CD14-positive monocyte (primary cell): ENCODE measurements around the gene RNF130. TPM values are rescaled to one million over a fixed set of nuclear protein-coding genes. Genes with fewer than 3 reads are reported as not detected.

Experiments used
- DNase-seq, 3 donors: peaks; one replicate each; pipeline ENCODE4 v3.0.0-alpha.2; 2011 to 2022
- H2AFZ ChIP-seq: 2 replicates; pipeline ENCODE4 v1.6.0; 2012; ENCODE audit warnings: mild to moderate bottlenecking, low read depth, low read length, inconsistent platforms; ENCODE audit not compliant: insufficient read depth, poor library complexity, severe bottlenecking
- H3K27ac ChIP-seq, 2 donors: 1 replicate in 1 of 2; 2 replicates in 1 of 2; pipeline ENCODE4 v1.5.1; 2012 to 2013; ENCODE audit warnings: low read length in 2 of 2, control low read depth in 1 of 2, inconsistent platforms in 1 of 2, low read depth in 1 of 2, mild to moderate bottlenecking in 1 of 2
- H3K27me3 ChIP-seq, 2 donors: one replicate each; pipeline versions ENCODE4 v1.6.0 to v1.6.1; 2011 to 2013; ENCODE audit warnings: low read length in 2 of 2; ENCODE audit not compliant: control insufficient read depth in 2 of 2, insufficient read depth in 2 of 2
- H3K36me3 ChIP-seq, 2 donors: replicated peaks in 1 of 2; 1 replicate in 1 of 2; 2 replicates in 1 of 2; pipeline versions ENCODE4 v1.5.1 to v1.6.1; 2012 to 2013; ENCODE audit warnings: low read length in 2 of 2, control low read depth in 1 of 2, inconsistent platforms in 1 of 2, mild to moderate bottlenecking in 1 of 2; ENCODE audit not compliant: insufficient read depth in 2 of 2, control insufficient read depth in 1 of 2
- H3K4me1 ChIP-seq, 2 donors: 1 replicate in 1 of 2; 2 replicates in 1 of 2; pipeline versions ENCODE4 v1.5.1 to v1.6.1; 2012 to 2013; ENCODE audit warnings: low read length in 2 of 2, control low read depth in 1 of 2, inconsistent platforms in 1 of 2, mild to moderate bottlenecking in 1 of 2, moderate library complexity in 1 of 2; ENCODE audit not compliant: insufficient read depth in 2 of 2, control insufficient read depth in 1 of 2
- H3K4me2 ChIP-seq: replicated peaks from 2 replicates; pipeline ENCODE3; 2012; ENCODE audit warnings: low read length, moderate library complexity, mild to moderate bottlenecking; ENCODE audit not compliant: poor library complexity, severe bottlenecking; ENCODE audit errors: extremely low read depth
- H3K4me3 ChIP-seq, 3 experiments: fragments of 200-600 bp in 1 of 3; sonication (generic) in 1 of 3; replicated peaks in 1 of 3; 1 replicate in 2 of 3; 2 replicates in 1 of 3; pipeline ENCODE4 v1.5.1; 2011 to 2013; ENCODE audit warnings: low read length in 3 of 3, mild to moderate bottlenecking in 3 of 3, control low read depth in 2 of 3, low read depth in 2 of 3, inconsistent platforms in 1 of 3, moderate library complexity in 1 of 3
- H3K79me2 ChIP-seq: 2 replicates; pipeline ENCODE4 v1.6.0; 2012; ENCODE audit warnings: mild to moderate bottlenecking, control low read depth, inconsistent platforms, low read length, moderate library complexity; ENCODE audit not compliant: insufficient read depth
- H3K9ac ChIP-seq: 2 replicates; pipeline ENCODE4 v1.6.0; 2017; ENCODE audit warnings: low read length, mild to moderate bottlenecking; ENCODE audit not compliant: insufficient read depth, poor library complexity, severe bottlenecking
- H3K9me3 ChIP-seq, 2 donors: replicated peaks in 1 of 2; 1 replicate in 1 of 2; 2 replicates in 1 of 2; pipeline versions ENCODE4 v1.5.1 to v1.6.1; 2012 to 2013; ENCODE audit warnings: low read length in 2 of 2, control low read depth in 1 of 2; ENCODE audit not compliant: control insufficient read depth in 1 of 2, insufficient read depth in 1 of 2
- H4K20me1 ChIP-seq: 2 replicates; pipeline ENCODE4 v1.6.0; 2012; ENCODE audit warnings: mild to moderate bottlenecking, low read length, control low read depth, moderate library complexity; ENCODE audit not compliant: insufficient read depth
- H3K27ac Mint-ChIP-seq, 7 donors: one replicate each; pipeline ENCODE4 v1.8.0; 2020; ENCODE audit warnings: mild to moderate bottlenecking in 7 of 7, mixed read lengths in 7 of 7, moderate library complexity in 6 of 7, inconsistent platforms in 2 of 7
- H3K27me3 Mint-ChIP-seq, 3 donors: one replicate each; pipeline ENCODE4 v1.8.0; 2021 to 2022; ENCODE audit warnings: low read depth in 3 of 3, mild to moderate bottlenecking in 3 of 3, mixed read lengths in 3 of 3, moderate library complexity in 3 of 3, inconsistent platforms in 1 of 3
- H3K36me3 Mint-ChIP-seq, 2 donors: one replicate each; pipeline ENCODE4 v1.8.0; 2020; ENCODE audit warnings: mixed read lengths in 2 of 2, inconsistent platforms in 1 of 2, mild to moderate bottlenecking in 1 of 2
- H3K4me1 Mint-ChIP-seq: one replicate; pipeline ENCODE4 v1.8.0; 2020; ENCODE audit warnings: mild to moderate bottlenecking, mixed read lengths
- H3K4me3 Mint-ChIP-seq, 2 donors: one replicate each; pipeline ENCODE4 v1.8.0; 2020; ENCODE audit warnings: mild to moderate bottlenecking in 2 of 2, mixed read lengths in 2 of 2, moderate library complexity in 1 of 2
- H3K9me3 Mint-ChIP-seq, 7 donors: one replicate each; pipeline ENCODE4 v1.8.0; 2020 to 2022; ENCODE audit warnings: mixed read lengths in 7 of 7, mild to moderate bottlenecking in 6 of 7, moderate library complexity in 6 of 7, inconsistent platforms in 2 of 7
- CTCF ChIP-seq: fragments of 200-600 bp; IDR thresholded peaks from one replicate; pipeline ENCODE4 v1.8.0; 2022; ENCODE audit warnings: antibody characterized with exemption, mild to moderate bottlenecking
- WGBS: methylation state at CpG from one replicate; pipeline ENCODE4 v1.1.5; 2013; ENCODE audit warnings: missing lambda C conversion rate; ENCODE audit not compliant: insufficient coverage; 5-methylcytosine and 5-hydroxymethylcytosine counted together
- intact Hi-C, 2 donors: fragments of 100-400 bp; cut with micrococcal nuclease; formaldehyde crosslinking; loops; one replicate each; pipeline versions ENCODE4 v1.15.0 to v1.15.1; 2023
- polyA plus RNA-seq, 3 donors: library from polyadenylated mRNA; depleted of rRNA in 1 of 3; unstranded in 2 of 3; stranded (reverse) in 1 of 3; fragments of 300-500 nt in 2 of 3; fragments of >200 nt in 1 of 3; fragmentation: Illumina TruSeq in 2 of 3; gene quantifications; 1 replicate in 2 of 3; 2 replicates in 1 of 3; pipeline ENCODE4 v1.2.3, GENCODE V29; 2012 to 2021

RNF130 gene
- polyA plus RNA-seq, 3 donors = 294 to 439 (median 376) TPM

GRCh38 chr5:180006141-180006540 is 65.4 kb downstream of the RNF130 start:
- H2AFZ ChIP-seq = no peak overlapping the region
- no peak overlapping the region for H3K4me3 Mint-ChIP-seq
- peak overlapping the region in 1 of 2 donors; percentile 72 for H3K27ac ChIP-seq
- H3K79me2 ChIP-seq = peaks cover 92% of the 10 kb centered on the region
- no peaks in the 10 kb centered on the region for H3K27me3 ChIP-seq
- TF ChIP-seq CTCF = no peak
- H3K36me3 ChIP-seq = peaks cover 37 to 70% of the 10 kb centered on the region in 2 donors
- no peak overlapping the region for H3K9ac ChIP-seq
- intact Hi-C loops = no loop called here
- H3K9me3 ChIP-seq = no peaks in the 10 kb centered on the region
- H3K4me3 ChIP-seq = no peak overlapping the region
- H3K27me3 Mint-ChIP-seq = no peaks in the 10 kb centered on the region
- DNase-seq = no peak
- H3K36me3 Mint-ChIP-seq = peaks cover 59 to 81% of the 10 kb centered on the region in 2 donors
- no peak overlapping the region for H3K27ac Mint-ChIP-seq
- H3K9me3 Mint-ChIP-seq = peaks cover 0 to 3% (median 0%) of the 10 kb centered on the region in 7 donors
- H4K20me1 ChIP-seq = peaks cover 100% of the 10 kb centered on the region
- no peak overlapping the region for H3K4me2 ChIP-seq
- H3K4me1 Mint-ChIP-seq = peaks cover 25% of the 10 kb centered on the region
- H3K4me1 ChIP-seq = peaks cover 0 to 20% of the 10 kb centered on the region in 2 donors

- H3K9ac ChIP-seq = no peak overlapping the region
- no peak overlapping the region for H3K27ac ChIP-seq
- H4K20me1 ChIP-seq = peaks cover 85% of the 10 kb centered on the region
- intact Hi-C loops = no loop called here
- 90% methylated on average over 6 of the region's 7 CpGs for WGBS
- no peak overlapping the region for H2AFZ ChIP-seq
- H3K4me1 ChIP-seq = peaks cover 0 to 13% of the 10 kb centered on the region in 2 donors
- H3K79me2 ChIP-seq = peaks cover 66% of the 10 kb centered on the region
- H3K36me3 ChIP-seq = peaks cover 34 to 63% of the 10 kb centered on the region in 2 donors
- DNase-seq = no peak
- no peaks in the 10 kb centered on the region for H3K27me3 ChIP-seq
- Mint-ChIP-seq H3K36me3 (peaks cover 54 to 74% of the 10 kb centered on the region in 2 donors), H3K9me3 (peaks cover 2 to 14% (median 7%) of the 10 kb centered on the region in 7 donors), H3K4me1 (peaks cover 14% of the 10 kb centered on the region), H3K27ac (no peak overlapping the region), H3K4me3 (no peak overlapping the region), H3K27me3 (no peaks in the 10 kb centered on the region)
- no peak overlapping the region for H3K4me2 ChIP-seq
- TF ChIP-seq CTCF = no peak
- no peak overlapping the region for H3K4me3 ChIP-seq
- H3K9me3 ChIP-seq = peaks cover 0 to 6% of the 10 kb centered on the region in 2 donors
These were observed 68.4 kb downstream of the RNF130 start for GRCh38 chr5:180003127-180003526.
